ENCODE measurements around the gene CNOT3.

Gene CNOT3

DNA sequence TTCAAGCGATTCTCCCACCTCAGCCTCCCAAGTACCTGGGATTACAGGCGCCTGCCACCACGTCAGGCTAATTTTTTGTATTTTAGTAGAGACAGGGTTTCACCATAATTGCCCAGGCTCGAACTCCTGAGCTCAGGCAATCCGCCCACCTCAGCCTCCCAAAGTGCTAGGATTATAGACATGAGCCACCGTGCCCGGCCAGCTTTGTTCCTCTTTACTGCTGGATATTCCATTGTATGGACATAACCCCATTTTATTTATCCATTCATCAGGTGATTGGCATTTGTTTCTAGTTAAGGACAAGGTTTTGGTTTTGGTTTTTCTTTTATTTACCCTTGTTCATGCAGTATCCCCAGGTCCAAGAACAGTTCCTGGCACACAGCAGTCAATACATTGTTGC is 59.0 kb downstream of the CNOT3 start:
- DNase-seq = no peak

DNA sequence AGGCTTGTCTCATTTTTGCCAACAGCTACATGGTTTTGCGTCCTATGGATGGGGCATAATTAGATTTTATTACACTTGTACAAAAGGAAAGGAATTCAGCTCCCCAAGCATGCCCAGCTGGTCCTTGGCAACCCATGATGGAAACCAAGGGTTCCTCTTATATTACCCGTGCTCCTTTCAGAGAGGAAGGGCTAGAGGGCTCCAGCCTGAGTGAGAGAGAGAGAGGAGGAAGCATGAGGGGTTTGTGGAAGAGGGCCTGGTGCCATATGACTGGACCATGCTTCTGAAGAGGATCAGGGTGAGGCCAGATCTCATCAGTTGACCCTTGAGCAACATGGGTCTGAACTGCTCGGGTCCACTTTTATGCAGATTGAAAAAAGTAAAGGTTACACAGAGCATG is 59.6 kb downstream of the CNOT3 start:
- no peak for DNase-seq

DNA sequence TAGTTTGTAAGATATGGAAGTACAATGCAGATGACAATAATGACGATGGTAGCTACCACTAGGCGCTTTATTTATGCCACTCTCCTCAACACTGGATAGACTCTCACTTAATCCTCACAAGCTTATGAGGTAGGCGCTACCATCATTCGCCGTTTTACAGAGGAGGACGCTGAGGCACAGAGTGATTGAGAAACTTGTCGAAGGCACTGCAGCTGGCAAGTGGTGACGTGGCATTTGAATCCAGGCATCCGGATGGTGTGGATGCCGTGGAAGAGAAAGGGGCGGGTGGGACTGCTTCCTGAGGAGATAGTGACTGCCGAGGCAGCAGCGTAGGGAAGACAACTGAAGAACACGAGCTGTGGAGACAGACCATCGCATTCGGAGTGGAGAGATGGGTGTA is 61.8 kb downstream of the CNOT3 start:
- no peak for DNase-seq

GRCh38 chr19:54201172-54201701 is 63.7 kb downstream of the CNOT3 start:
- DNase-seq = no peak

DNA sequence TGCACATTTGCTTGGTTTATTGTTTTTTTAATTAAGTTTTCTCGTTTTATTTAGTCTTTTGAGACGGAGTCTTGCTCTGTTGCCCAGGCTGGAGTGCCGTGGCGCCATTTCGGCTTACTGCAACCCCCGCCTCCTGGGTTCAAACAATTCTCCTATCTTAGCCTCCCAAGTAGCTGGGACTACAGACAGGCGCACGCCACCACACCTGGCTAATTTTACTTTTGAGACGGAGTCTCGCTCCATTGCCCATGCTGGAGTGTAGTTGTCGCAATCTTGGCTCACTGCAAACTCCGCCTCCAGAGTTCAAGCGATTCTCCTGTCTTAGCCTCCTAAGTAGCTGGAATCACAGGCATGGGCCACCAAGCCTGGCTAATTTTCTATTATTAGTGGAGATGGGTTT is 64.4 kb downstream of the CNOT3 start:
- DNase-seq = no peak

DNA sequence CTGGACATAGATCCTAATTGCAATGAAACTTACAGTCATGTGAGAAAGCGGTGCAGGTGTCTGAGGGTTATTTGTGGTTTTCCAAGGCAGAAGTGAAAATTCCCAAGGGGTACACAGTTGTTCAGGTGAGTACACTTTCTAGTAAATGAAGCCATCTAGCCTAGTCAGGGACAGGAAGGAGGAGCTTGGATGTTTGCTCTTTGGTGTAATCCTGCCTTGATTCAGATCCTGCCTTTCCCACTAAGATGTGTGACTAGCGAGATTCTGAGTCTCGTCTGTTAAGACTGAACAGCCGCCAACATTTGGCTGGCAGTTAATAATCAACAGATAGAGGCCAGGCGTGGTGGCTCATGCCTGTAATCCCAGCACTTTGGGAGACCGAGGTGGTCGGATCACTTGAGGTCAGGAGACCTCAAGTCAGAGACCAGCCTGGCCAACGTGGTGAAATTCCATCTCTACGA is 65.6 kb downstream of the CNOT3 start:
- no peak for DNase-seq

GRCh38 chr19:54204767-54205468 is 67.4 kb downstream of the CNOT3 start:
- no peak for DNase-seq

Data from fibroblast of skin of right quadriceps (primary cell).